ENCODE measurements around the gene LMO7.

LMO7 gene

GRCh38 chr13:75867379-75868117 is 231.4 kb downstream of the LMO7 start:
- TF ChIP-seq REST (IDR thresholded peaks at IDR 0.05; ENCODE audit: insufficient replicate concordance, low read depth) (no peak), SPI1 (IDR thresholded peaks at IDR 0.05; ENCODE audit: borderline replicate concordance, low read depth) (no peak), POLR2AphosphoS5 (IDR thresholded peaks at IDR 0.05; ENCODE audit: low read depth) (no peak), GABPA (IDR thresholded peaks at IDR 0.05; ENCODE audit: low read depth) (no peak), CTCF (IDR thresholded peaks at IDR 0.05; ENCODE audit: insufficient read depth, low read length) (no peak)
- no peak overlapping the region for H3K27ac ChIP-seq (replicated peaks)
- peaks cover 7% of the 10 kb centered on the region for H3K27me3 ChIP-seq (ENCODE audit: insufficient read depth, poor library complexity, severe bottlenecking)
- DNase-seq (ENCODE audit: low read depth in 1 of 2, low spot score in 1 of 2) = no peak
- H3K4me3 ChIP-seq (replicated peaks; ENCODE audit: insufficient read depth, low read length) = no peak overlapping the region

GRCh38 chr13:75869981-75870380 is 233.9 kb downstream of the LMO7 start:
- peaks cover 9% of the 10 kb centered on the region for H3K27me3 ChIP-seq (ENCODE audit: insufficient read depth, poor library complexity, severe bottlenecking)
- no peak overlapping the region for H3K4me3 ChIP-seq (replicated peaks; ENCODE audit: insufficient read depth, low read length)
- no peak for TF ChIP-seq GABPA (IDR thresholded peaks at IDR 0.05; ENCODE audit: low read depth)
- TF ChIP-seq SPI1 (IDR thresholded peaks at IDR 0.05; ENCODE audit: borderline replicate concordance, low read depth) = no peak
- TF ChIP-seq POLR2AphosphoS5 (IDR thresholded peaks at IDR 0.05; ENCODE audit: low read depth) = no peak
- TF ChIP-seq CTCF (IDR thresholded peaks at IDR 0.05; ENCODE audit: insufficient read depth, low read length) = no peak
- no peak for TF ChIP-seq REST (IDR thresholded peaks at IDR 0.05; ENCODE audit: insufficient replicate concordance, low read depth)
- no peak for DNase-seq (ENCODE audit: low read depth in 1 of 2, low spot score in 1 of 2)
- no peak overlapping the region for H3K27ac ChIP-seq (replicated peaks)

GRCh38 chr13:75870397-75870903 is 234.3 kb downstream of the LMO7 start:
- DNase-seq (ENCODE audit: low read depth in 1 of 2, low spot score in 1 of 2) = peak in 1 of 2 experiments; percentile 15
- no peak overlapping the region for H3K27ac ChIP-seq (replicated peaks)
- peaks cover 9% of the 10 kb centered on the region for H3K27me3 ChIP-seq (ENCODE audit: insufficient read depth, poor library complexity, severe bottlenecking)
- H3K4me3 ChIP-seq (replicated peaks; ENCODE audit: insufficient read depth, low read length) = no peak overlapping the region
- TF ChIP-seq SPI1 (IDR thresholded peaks at IDR 0.05; ENCODE audit: borderline replicate concordance, low read depth) (no peak), POLR2AphosphoS5 (IDR thresholded peaks at IDR 0.05; ENCODE audit: low read depth) (no peak), CTCF (IDR thresholded peaks at IDR 0.05; ENCODE audit: insufficient read depth, low read length) (peak; percentile 55)
